ENCODE results near the gene TSPAN1. TPM values are rescaled to one million over a fixed set of nuclear protein-coding genes. Genes with fewer than 3 reads are reported as not detected.
A peak's percentile ranks its signal among the peaks of the same experiment; 100 is the strongest.

Gene TSPAN1
- total RNA-seq, 4 donors from 2014 or later, result 4.1 to 229 (median 192) TPM

GRCh38 chr1:46180082-46180616, 5.3 kb downstream of the TSPAN1 start:
- Histone ChIP-seq H3K27me3 (no peaks in the 10 kb centered on the region), H3K9me3 (no peaks in the 10 kb centered on the region), H3K4me3 (peak overlapping the region in 3 of 4 donors; percentile 0 to 52 (median 49)), H3K27ac (peak overlapping the region in 3 of 4 donors; percentile 65 to 96 (median 82)), H3K4me1 (peaks cover 0 to 37% (median 10%) of the 10 kb centered on the region in 4 donors), H3K36me3 (peaks cover 0 to 4% (median 2%) of the 10 kb centered on the region in 3 donors)
- DNase-seq, result peak in 2 of 3 donors; percentile 88 to 93
- TF ChIP-seq CTCF (IDR thresholded peaks at IDR 0.05) (peak in 3 of 6 experiments; percentile 58 to 77 (median 59)), POLR2A (IDR thresholded peaks at IDR 0.05) (peak; percentile 67 to 78)

GRCh38 chr1:46181343-46182260, 6.7 kb downstream of the TSPAN1 start:
- Histone ChIP-seq H3K27ac (peak overlapping the region in 3 of 4 donors; percentile 65 to 96 (median 82)), H3K27me3 (no peaks in the 10 kb centered on the region)

GRCh38 chr1:46183079-46183847, 8.4 kb downstream of the TSPAN1 start:
- Histone ChIP-seq H3K36me3 (peaks cover 0 to 24% (median 2%) of the 10 kb centered on the region in 3 donors), H3K27me3 (no peaks in the 10 kb centered on the region), H3K27ac (peak overlapping the region in 3 of 4 donors; percentile 73 to 96 (median 84)), H3K9me3 (no peaks in the 10 kb centered on the region), H3K4me3 (peak overlapping the region in 2 of 4 donors; percentile 28 to 49), H3K4me1 (peaks cover 0 to 55% (median 10%) of the 10 kb centered on the region in 4 donors)
- TF ChIP-seq POLR2A (IDR thresholded peaks at IDR 0.05) (peak; percentile 41 to 61), CTCF (IDR thresholded peaks at IDR 0.05) (peak in 2 of 6 experiments; percentile 15 to 27)
- DNase-seq, result peak in 2 of 3 donors; percentile 85 to 91

More at GRCh38 chr1:46181343-46182260, 6.7 kb downstream of the TSPAN1 start:
- peaks cover 0 to 42% (median 10%) of the 10 kb centered on the region in 4 donors for H3K4me1 ChIP-seq
- peak overlapping the region in 2 of 4 donors; percentile 49 to 52 for H3K4me3 ChIP-seq
- no peak for TF ChIP-seq CTCF (IDR thresholded peaks at IDR 0.05)
- TF ChIP-seq POLR2A (IDR thresholded peaks at IDR 0.05), result no peak
- H3K36me3 ChIP-seq, result peaks cover 0 to 11% (median 2%) of the 10 kb centered on the region in 3 donors
- no peak for DNase-seq
- no peaks in the 10 kb centered on the region for H3K9me3 ChIP-seq

- peaks cover 0 to 31% (median 2%) of the 10 kb centered on the region in 3 donors for H3K36me3 ChIP-seq
- peak overlapping the region in 2 of 4 donors; percentile 2 to 21 for H3K4me3 ChIP-seq
- peak overlapping the region in 3 of 4 donors; percentile 73 to 96 (median 84) for H3K27ac ChIP-seq
- TF ChIP-seq CTCF (IDR thresholded peaks at IDR 0.05) (no peak), POLR2A (IDR thresholded peaks at IDR 0.05) (peak in 1 of 2 donors; percentile 10)
- peaks cover 0 to 61% (median 10%) of the 10 kb centered on the region in 4 donors for H3K4me1 ChIP-seq
- no peaks in the 10 kb centered on the region for H3K27me3 ChIP-seq
- no peaks in the 10 kb centered on the region for H3K9me3 ChIP-seq
- peak in 1 of 3 donors; percentile 32 for DNase-seq
Observed at GRCh38 chr1:46183926-46184557, 9.2 kb downstream of the TSPAN1 start.
